ENCODE measurements around the gene STRA6.

DNA sequence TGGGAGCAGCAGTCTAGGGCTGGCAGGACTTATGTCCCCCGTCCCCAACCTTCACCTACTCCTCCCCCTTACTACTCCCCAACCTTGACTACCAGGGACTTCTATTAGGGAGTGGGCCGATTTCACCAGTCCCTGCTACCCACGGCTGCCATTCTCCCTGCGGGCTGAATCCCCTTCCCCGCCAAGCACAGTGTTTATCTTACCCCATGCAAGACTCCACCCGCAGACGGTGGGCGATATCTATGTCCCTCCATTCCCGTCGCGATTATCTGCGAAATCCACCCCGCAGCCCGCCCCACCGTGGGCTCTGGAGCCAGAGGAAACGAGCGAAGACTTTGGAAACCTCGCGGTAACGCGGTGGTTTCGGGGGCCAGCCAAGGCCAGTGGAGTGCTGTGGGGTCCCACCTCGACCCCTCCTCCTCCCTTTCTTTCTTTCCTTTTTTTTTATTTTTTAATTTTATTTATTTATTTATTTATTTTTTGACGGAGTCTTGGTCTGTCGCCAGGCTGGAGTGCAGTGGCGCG, 67.5 kb downstream of the STRA6 start:
- TF ChIP-seq POLR2A (IDR thresholded peaks at IDR 0.05; ENCODE audit: low read length): no peak
- no peak for TF ChIP-seq GATA1 (IDR thresholded peaks at IDR 0.05; ENCODE audit: low read depth, low read length)

Measured in erythroblast (primary cell).